Dermis blood vessel endothelial cell (primary cell): Measurements from ENCODE around the gene ANGPTL2. TPM values are rescaled to one million over a fixed set of nuclear protein-coding genes. Genes with fewer than 3 reads are reported as not detected.
"Not testable (repeated sequence)": the region's sequence is repeated elsewhere in the genome, so short reads cannot be mapped to it uniquely, and the experiment has no call there.

ENCODE experiments used
- DNase-seq: peaks from one replicate; pipeline ENCODE4 v3.0.0; 2010
- total RNA-seq: library from RNA; depleted of rRNA; stranded (reverse); fragments of >200 nt; gene quantifications from 2 replicates; pipeline ENCODE4 v1.2.3, GENCODE V29; 2014

Gene ANGPTL2
- total RNA-seq = 12.3 and 14.9 TPM in 2 replicates

- DNase-seq = peak; percentile 88
Measured at GRCh38 chr9:127122176-127123063, at the start of gene ANGPTL2. Gene ANGPTL2, minus strand, starts transcription at chr9:127122635. Its CDS starts 13,904 bp downstream, at chr9:127108731.

GRCh38 chr9:127171348-127171747, 48.9 kb upstream of the ANGPTL2 start:
- not testable (repeated sequence) for DNase-seq

GRCh38 chr9:127170652-127171051, 48.2 kb upstream of the ANGPTL2 start:
- DNase-seq = no peak

GRCh38 chr9:127170103-127170502, 47.7 kb upstream of the ANGPTL2 start:
- no peak for DNase-seq

GRCh38 chr9:127169575-127169883, 47.1 kb upstream of the ANGPTL2 start:
- no peak for DNase-seq

GRCh38 chr9:127168756-127169574, 46.5 kb upstream of the ANGPTL2 start:
- DNase-seq = no peak

GRCh38 chr9:127167560-127168326, 45.3 kb upstream of the ANGPTL2 start:
- DNase-seq = no peak

GRCh38 chr9:127166651-127167524, 44.5 kb upstream of the ANGPTL2 start:
- no peak for DNase-seq

GRCh38 chr9:127166111-127166510, 43.7 kb upstream of the ANGPTL2 start:
- DNase-seq = no peak

GRCh38 chr9:127165116-127165515, 42.7 kb upstream of the ANGPTL2 start:
- DNase-seq = no peak

GRCh38 chr9:127163409-127163808, 41.0 kb upstream of the ANGPTL2 start:
- DNase-seq = peak; percentile 94

GRCh38 chr9:127162864-127163365, 40.5 kb upstream of the ANGPTL2 start:
- DNase-seq = no peak

GRCh38 chr9:127162046-127162863, 39.8 kb upstream of the ANGPTL2 start:
- no peak for DNase-seq

- DNase-seq = no peak
Measured at GRCh38 chr9:127161081-127161624, 38.7 kb upstream of the ANGPTL2 start.

- DNase-seq = no peak
Measured at GRCh38 chr9:127159949-127160610, 37.6 kb upstream of the ANGPTL2 start.

- peak; percentile 52 for DNase-seq
Measured at GRCh38 chr9:127159325-127159801, 36.9 kb upstream of the ANGPTL2 start.

- DNase-seq = no peak
Measured at GRCh38 chr9:127158786-127159324, 36.4 kb upstream of the ANGPTL2 start.

GRCh38 chr9:127155314-127155960, 33.0 kb upstream of the ANGPTL2 start:
- DNase-seq = no peak
